Central memory CD4-positive, alpha-beta T cell (primary cell): Measurements from ENCODE around the gene KIF21B.

Source experiments
- DNase-seq: peaks from one replicate; pipeline ENCODE4 v3.0.0; 2022
- total RNA-seq, 3 experiments: gene quantifications; one replicate each; lab custom pipeline; 2026; lab: John Stamatoyannopoulos, UW

The KIF21B gene, protein sequence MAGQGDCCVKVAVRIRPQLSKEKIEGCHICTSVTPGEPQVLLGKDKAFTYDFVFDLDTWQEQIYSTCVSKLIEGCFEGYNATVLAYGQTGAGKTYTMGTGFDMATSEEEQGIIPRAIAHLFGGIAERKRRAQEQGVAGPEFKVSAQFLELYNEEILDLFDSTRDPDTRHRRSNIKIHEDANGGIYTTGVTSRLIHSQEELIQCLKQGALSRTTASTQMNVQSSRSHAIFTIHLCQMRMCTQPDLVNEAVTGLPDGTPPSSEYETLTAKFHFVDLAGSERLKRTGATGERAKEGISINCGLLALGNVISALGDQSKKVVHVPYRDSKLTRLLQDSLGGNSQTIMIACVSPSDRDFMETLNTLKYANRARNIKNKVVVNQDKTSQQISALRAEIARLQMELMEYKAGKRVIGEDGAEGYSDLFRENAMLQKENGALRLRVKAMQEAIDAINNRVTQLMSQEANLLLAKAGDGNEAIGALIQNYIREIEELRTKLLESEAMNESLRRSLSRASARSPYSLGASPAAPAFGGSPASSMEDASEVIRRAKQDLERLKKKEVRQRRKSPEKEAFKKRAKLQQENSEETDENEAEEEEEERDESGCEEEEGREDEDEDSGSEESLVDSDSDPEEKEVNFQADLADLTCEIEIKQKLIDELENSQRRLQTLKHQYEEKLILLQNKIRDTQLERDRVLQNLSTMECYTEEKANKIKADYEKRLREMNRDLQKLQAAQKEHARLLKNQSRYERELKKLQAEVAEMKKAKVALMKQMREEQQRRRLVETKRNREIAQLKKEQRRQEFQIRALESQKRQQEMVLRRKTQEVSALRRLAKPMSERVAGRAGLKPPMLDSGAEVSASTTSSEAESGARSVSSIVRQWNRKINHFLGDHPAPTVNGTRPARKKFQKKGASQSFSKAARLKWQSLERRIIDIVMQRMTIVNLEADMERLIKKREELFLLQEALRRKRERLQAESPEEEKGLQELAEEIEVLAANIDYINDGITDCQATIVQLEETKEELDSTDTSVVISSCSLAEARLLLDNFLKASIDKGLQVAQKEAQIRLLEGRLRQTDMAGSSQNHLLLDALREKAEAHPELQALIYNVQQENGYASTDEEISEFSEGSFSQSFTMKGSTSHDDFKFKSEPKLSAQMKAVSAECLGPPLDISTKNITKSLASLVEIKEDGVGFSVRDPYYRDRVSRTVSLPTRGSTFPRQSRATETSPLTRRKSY (N-terminal part only)
- 106 to 363 (median 289) reads per million in 3 experiments for total RNA-seq

GRCh38 chr1:201023517-201023902 is at the start of gene KIF21B:
KIF21B (minus strand) TSS chr1:201023714; CDS start chr1:201023383, 331 bp downstream.
- peak; percentile 89 for DNase-seq

DNA sequence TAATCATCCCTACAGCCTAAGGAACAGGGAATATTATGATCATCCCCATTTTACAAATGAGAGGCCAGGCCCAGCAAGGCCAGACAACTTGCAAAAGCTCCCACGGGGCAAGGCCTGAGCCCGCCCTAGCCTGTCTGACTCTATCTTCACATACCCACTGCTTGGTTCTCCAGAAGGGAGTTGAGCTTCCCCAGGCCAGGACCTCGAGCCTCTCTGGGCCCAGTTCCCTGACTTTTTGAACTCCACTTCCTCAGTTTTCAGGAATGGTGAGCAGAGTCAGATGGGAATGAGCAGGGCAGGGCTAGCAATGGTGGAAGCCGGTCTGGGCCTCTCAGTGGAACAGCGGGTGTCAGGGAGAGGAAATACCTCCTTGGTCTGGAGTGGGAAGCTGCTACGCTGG is 49.4 kb upstream of the KIF21B start:
- DNase-seq: no peak

GRCh38 chr1:201072149-201072548 is 48.6 kb upstream of the KIF21B start:
- no peak for DNase-seq

GRCh38 chr1:201069636-201070035 is 46.1 kb upstream of the KIF21B start:
- no peak for DNase-seq

- no peak for DNase-seq
Measured at GRCh38 chr1:201068976-201069375, 45.5 kb upstream of the KIF21B start.

GRCh38 chr1:201066986-201067385 is 43.5 kb upstream of the KIF21B start:
- DNase-seq: no peak

- no peak for DNase-seq
Measured at GRCh38 chr1:201065686-201066085, 42.2 kb upstream of the KIF21B start.

DNA sequence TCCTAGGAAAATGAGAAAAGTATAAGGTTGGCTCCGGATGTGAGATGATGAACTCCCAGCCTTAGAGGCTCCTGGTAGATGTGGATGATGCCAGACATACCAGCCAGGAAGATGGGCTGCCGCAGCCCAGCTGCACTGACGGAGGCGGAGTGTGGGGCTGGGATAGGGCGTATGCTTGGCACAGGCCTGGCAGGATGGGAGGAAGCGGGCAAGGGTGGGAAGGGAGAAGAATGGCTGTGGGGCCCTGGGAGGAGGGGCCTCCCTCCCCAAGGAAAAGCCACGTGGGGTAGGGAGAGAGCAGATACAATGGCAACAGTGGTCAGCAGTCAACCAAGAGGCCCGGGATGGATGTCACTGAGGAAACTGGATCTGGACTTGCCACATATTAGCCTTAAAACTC is 41.3 kb upstream of the KIF21B start:
- DNase-seq: no peak

DNA sequence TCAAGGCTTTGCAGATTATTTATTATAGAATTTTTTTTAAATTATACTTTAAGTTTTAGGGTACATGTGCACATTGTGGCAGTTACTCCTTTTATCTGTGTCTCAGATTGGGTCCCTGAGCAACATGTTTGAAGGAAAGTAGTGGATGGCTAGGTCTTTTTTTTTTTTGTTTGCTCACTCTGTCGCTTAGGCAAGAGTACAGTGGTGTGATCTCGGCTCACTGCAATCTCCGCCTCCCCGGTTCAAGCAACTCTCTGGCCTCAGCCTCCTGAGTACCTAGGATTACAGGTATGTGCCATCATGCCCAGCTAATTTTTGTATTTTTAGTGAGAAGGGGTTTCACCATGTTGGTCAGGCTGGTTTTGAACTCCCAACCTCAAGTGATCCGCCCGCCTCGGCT is 39.6 kb upstream of the KIF21B start:
- DNase-seq: no peak

DNA sequence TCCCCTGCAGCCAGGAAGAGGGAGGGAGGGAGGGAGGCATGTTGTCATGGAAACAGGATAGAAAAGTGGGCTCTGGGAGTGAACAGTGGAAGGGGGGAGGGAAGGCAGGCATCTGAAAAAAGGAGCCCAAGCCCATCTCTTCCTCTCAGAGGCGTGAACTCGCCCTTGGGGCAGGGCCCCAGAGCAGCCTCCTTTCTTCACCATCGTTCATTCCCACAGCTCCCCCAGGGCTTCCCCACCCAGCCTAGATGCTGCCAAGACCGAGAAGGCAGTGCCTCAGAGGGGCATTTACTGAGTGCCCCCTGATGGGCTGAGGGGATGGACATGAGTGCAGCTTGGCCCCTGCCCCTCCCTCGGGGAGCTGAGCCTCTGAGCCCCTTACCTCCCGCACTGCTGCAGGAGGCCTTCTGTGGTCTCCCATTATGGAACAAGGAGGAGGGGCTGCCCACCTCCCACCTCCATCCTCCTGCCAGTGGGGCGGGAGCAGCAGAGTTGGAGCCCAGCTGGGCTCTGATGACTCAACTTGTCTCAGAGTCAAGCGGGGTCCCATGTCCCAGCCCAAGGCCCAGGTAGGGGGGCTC is 39.1 kb upstream of the KIF21B start:
- DNase-seq: no peak

- DNase-seq: no peak
Measured at GRCh38 chr1:201061886-201062285, 38.4 kb upstream of the KIF21B start.

DNA sequence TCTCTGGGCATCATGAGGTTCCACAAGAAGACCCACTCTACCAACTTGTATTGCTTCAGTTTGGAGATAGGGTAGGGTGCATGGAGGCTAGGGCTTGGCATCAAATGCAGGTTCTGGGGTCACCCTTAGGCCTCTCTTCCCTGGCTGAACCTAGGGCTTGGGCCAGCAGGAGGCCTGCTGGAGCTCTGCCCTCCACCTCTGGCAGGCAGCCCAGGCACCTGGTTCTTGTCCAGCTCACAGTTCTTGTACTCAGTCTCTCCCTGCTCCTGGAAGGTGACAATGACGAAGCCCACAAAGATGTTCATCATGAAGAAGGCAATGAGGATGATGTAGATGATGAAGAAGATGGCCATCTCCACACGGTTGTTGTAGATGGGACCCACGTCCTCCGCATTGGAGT is 37.5 kb upstream of the KIF21B start:
- no peak for DNase-seq

GRCh38 chr1:201060586-201060985 is 37.1 kb upstream of the KIF21B start:
- no peak for DNase-seq

- no peak for DNase-seq
Measured at GRCh38 chr1:201059871-201060555, 36.5 kb upstream of the KIF21B start.

DNA sequence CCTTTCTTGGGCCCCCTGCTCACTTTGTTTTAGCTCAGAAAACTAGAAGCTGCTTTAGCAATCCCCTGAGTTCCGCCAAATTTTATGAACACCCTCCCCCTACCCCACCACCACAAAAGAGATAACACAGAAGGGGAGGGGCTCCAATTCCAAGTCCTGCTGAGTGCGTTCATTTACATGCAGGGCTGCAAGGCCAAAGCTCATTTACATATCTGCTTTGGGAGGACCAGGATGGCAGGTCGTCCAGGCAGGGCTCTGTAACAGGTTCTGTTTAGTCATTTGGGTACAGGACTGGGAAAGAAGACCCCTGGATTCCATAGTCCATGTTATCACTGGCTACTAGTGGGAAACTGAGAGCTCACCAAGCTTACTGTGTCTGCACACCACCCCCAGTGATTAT is 35.9 kb upstream of the KIF21B start:
- DNase-seq: no peak

DNA sequence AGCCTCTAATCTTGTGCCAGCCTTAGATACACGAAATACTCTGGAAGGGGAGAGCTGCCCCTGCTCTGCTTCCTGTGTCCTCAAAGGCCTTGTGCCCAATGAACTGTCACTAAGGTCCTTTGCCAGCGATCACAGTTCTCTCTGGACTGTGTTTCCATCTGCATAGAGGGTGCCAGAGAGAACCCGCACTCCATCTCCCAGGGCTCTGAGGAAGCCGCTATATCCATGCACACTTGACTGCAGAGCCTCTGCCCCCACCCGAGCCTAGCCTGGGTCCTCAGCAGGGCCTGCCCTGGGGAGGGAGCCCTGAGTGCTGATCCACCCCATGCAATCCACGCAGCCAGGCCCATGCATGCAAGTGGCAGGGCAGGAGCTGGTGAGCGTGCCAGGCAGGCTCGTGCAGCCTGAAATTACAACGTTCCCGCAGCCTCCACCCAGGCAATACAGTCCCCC is 30.6 kb upstream of the KIF21B start:
- no peak for DNase-seq

GRCh38 chr1:201053155-201053860 is 29.8 kb upstream of the KIF21B start:
- DNase-seq: no peak

DNA sequence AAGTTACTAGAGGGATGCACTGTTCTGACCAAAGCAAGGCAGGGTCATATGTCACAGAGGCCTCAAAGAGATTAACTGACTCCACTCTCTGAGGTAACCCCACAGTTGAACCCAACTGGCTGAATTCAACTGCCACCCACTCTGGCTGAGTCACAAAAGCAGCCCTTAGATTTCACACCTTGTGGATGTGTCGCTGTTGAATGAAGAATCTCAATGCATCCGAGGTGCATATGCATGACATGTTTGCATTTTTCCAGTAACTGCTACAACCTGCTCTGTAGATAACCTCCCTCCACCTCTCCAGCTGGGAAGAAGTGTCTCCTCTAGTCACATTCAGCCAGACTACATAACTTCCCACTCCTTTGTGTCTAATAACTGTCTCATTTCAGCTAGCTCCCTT is 27.9 kb upstream of the KIF21B start:
- DNase-seq: no peak

- no peak for DNase-seq
Measured at GRCh38 chr1:201050515-201051277, 27.2 kb upstream of the KIF21B start.

- DNase-seq: no peak
Measured at GRCh38 chr1:201049248-201049831, 25.8 kb upstream of the KIF21B start.
